Mammary epithelial cell (primary cell): ENCODE results near the gene RANBP1.

Experiments
- CTCF ChIP-seq, 2 donors: IDR thresholded peaks in 1 of 2; conservative IDR thresholded peaks in 1 of 2; 2 replicates each; pipeline ENCODE4 v1.5.1; 2011 to 2012; ENCODE audit warnings: inconsistent platforms in 2 of 2, low read length in 2 of 2, mild to moderate bottlenecking in 2 of 2, control low read depth in 1 of 2, low read depth in 1 of 2; ENCODE audit not compliant: insufficient read depth in 1 of 2; ENCODE audit errors: extremely low read depth in 1 of 2
- EZH2 ChIP-seq: IDR thresholded peaks from 2 replicates; pipeline ENCODE4 v1.6.1; 2012; ENCODE audit warnings: low read length, inconsistent platforms, borderline replicate concordance

DNA sequence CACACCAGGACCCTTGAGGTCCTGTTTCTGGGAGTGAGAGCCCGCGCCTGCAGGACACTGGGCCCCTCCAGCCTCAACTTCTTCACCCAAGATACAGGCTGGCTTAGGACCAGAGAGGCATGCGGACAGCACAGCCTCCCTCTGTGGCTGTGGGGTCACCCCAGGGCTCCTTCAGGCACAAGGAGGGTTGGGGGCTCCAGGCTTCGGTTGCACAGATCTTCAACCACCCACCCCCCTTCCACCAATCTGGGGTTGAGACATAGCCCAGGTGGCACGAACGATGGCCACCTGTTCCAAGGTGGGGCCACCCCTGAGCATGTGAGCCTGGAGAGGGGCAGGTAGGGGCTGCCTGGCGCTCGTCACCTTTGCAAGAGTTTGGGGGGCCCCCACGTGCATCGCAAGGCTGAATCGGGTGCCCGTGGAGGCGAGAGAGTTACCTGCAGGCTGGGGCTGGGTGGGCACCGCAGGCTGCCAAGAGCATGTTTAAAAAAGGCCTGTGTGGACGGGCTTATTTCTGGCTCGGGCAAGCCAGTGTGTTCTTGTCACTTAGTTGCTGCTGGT, 16.9 kb downstream of the RANBP1 start:
- TF ChIP-seq CTCF (conservative IDR thresholded peaks at IDR 0.05 in 1 of 2, IDR thresholded peaks at IDR 0.05 in 1 of 2; ENCODE audit: extremely low read depth in 1 of 2, insufficient read depth in 1 of 2, low read depth in 1 of 2, low read length in 2 of 2) = no peak
- no peak for TF ChIP-seq EZH2
